Measurements from ENCODE around the gene ANKS1A. TPM values are rescaled to one million over a fixed set of nuclear protein-coding genes. Genes with fewer than 3 reads are reported as not detected.

ANKS1A gene
- total RNA-seq, 1 donor from 2014 or later: 17.2 TPM

GRCh38 chr6:34912715-34913464 lies 23.8 kb downstream of the ANKS1A start:
- Mint-ChIP-seq H3K27ac (ENCODE audit: unreplicated experiment) (no peak overlapping the region), H3K9me3 (ENCODE audit: low read depth) (no peaks in the 10 kb centered on the region), H3K4me3 (ENCODE audit: unreplicated experiment) (no peak overlapping the region), H3K27me3 (ENCODE audit: low read depth) (no peaks in the 10 kb centered on the region), H3K36me3 (ENCODE audit: low read depth) (no peaks in the 10 kb centered on the region), H3K4me1 (ENCODE audit: low read depth) (peaks cover 40% of the 10 kb centered on the region)
- DNase-seq (ENCODE audit: low spot score): no peak
- TF ChIP-seq CTCF (IDR thresholded peaks at IDR 0.05): no peak

- Mint-ChIP-seq H3K9me3 (ENCODE audit: low read depth) (no peaks in the 10 kb centered on the region), H3K4me3 (ENCODE audit: unreplicated experiment) (no peak overlapping the region), H3K27ac (ENCODE audit: unreplicated experiment) (peak overlapping the region; percentile 24), H3K27me3 (ENCODE audit: low read depth) (no peaks in the 10 kb centered on the region), H3K36me3 (ENCODE audit: low read depth) (no peaks in the 10 kb centered on the region), H3K4me1 (ENCODE audit: low read depth) (peaks cover 41% of the 10 kb centered on the region)
- no peak for TF ChIP-seq CTCF (IDR thresholded peaks at IDR 0.05)
- no peak for DNase-seq (ENCODE audit: low spot score)
Measured at GRCh38 chr6:34914358-34914757, 25.3 kb downstream of the ANKS1A start.

DNA sequence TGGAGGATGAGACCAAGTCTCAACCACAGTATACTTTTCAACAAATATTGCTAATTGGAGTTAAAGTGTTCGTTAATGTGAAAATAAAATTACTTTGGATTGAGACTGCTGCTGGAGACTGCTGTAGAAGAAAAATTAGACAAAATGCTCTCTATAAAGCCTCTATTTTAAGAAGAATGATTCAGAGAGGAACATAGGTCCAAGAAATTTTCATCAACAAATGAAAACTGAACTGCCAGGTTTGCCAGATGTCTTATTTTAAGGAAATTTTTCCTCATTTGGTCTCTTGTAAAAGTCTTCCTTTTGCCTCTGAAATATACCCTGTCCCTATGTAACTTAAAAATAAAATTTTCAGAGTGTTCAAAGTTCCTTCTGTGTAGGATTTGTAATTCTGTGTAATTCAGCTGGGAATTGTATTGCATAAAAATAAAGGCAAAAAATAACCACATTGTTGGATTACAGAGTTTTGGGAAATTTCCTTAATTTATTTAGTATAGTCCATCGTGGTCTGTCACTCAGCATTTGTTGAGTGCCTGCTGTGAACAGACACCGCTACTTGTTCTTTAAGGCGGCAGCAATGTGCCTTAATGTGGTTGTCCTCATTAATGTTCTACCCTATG lies 27.4 kb downstream of the ANKS1A start:
- Mint-ChIP-seq H3K9me3 (ENCODE audit: low read depth) (no peaks in the 10 kb centered on the region), H3K36me3 (ENCODE audit: low read depth) (no peaks in the 10 kb centered on the region), H3K4me3 (ENCODE audit: unreplicated experiment) (no peak overlapping the region), H3K4me1 (ENCODE audit: low read depth) (peaks cover 39% of the 10 kb centered on the region), H3K27me3 (ENCODE audit: low read depth) (no peaks in the 10 kb centered on the region), H3K27ac (ENCODE audit: unreplicated experiment) (peak overlapping the region; percentile 51)
- DNase-seq (ENCODE audit: low spot score): no peak
- no peak for TF ChIP-seq CTCF (IDR thresholded peaks at IDR 0.05)

- Mint-ChIP-seq H3K4me3 (ENCODE audit: unreplicated experiment) (no peak overlapping the region), H3K9me3 (ENCODE audit: low read depth) (no peaks in the 10 kb centered on the region), H3K27ac (ENCODE audit: unreplicated experiment) (no peak overlapping the region), H3K27me3 (ENCODE audit: low read depth) (no peaks in the 10 kb centered on the region), H3K4me1 (ENCODE audit: low read depth) (peaks cover 34% of the 10 kb centered on the region), H3K36me3 (ENCODE audit: low read depth) (no peaks in the 10 kb centered on the region)
- TF ChIP-seq CTCF (IDR thresholded peaks at IDR 0.05): no peak
- DNase-seq (ENCODE audit: low spot score): no peak
Measured at GRCh38 chr6:34917626-34918285, 28.7 kb downstream of the ANKS1A start.

DNA sequence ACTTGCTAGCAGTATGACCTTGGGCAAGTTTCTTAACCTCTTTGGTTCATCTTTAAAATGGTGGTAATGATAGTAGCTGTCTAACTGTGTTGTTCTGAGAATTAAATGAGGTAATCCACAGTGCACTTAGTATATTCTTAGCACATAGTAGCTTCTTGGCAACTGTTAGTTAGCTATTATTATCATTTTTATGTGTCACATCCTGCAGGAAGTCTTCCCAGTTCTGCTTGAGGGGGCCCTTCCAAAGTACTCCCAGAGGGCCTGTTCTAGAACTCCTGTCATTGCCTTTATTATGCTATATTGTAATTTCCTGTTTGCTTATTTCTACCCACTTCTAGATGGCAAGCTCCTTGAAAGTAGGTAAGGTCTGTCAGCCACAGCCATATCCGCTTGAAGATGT lies 30.6 kb downstream of the ANKS1A start:
- no peaks in the 10 kb centered on the region for H3K36me3 Mint-ChIP-seq (ENCODE audit: low read depth)
- H3K4me3 Mint-ChIP-seq (ENCODE audit: unreplicated experiment): no peak overlapping the region
- no peaks in the 10 kb centered on the region for H3K27me3 Mint-ChIP-seq (ENCODE audit: low read depth)
- no peaks in the 10 kb centered on the region for H3K9me3 Mint-ChIP-seq (ENCODE audit: low read depth)
- DNase-seq (ENCODE audit: low spot score): no peak
- H3K27ac Mint-ChIP-seq (ENCODE audit: unreplicated experiment): no peak overlapping the region
- H3K4me1 Mint-ChIP-seq (ENCODE audit: low read depth): peaks cover 22% of the 10 kb centered on the region
- no peak for TF ChIP-seq CTCF (IDR thresholded peaks at IDR 0.05)

Measured in chondrocyte (in vitro differentiated cells).